ENCODE measurements around the gene CTBP2.

The CTBP2 gene

DNA sequence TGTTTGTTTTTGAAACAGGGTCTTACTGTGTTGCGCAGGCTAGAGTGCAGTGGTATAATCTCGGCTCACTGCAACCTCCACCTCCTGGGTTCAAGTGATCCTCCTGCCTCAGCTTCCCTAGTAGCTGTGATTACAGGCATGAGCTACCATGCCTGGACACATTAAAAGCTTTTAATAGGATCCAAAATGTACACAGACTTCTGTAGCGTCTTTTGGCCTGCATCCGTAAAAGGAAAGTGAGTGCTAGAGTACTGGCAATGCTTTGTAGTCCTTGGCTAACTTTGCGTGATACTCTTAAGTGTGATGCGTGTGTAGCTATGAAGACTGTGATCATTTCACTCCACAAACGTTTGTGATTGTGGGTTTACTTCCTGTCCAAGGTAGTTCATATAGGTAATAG, 205.1 kb downstream of the CTBP2 start:
- DNase-seq: no peak

DNA sequence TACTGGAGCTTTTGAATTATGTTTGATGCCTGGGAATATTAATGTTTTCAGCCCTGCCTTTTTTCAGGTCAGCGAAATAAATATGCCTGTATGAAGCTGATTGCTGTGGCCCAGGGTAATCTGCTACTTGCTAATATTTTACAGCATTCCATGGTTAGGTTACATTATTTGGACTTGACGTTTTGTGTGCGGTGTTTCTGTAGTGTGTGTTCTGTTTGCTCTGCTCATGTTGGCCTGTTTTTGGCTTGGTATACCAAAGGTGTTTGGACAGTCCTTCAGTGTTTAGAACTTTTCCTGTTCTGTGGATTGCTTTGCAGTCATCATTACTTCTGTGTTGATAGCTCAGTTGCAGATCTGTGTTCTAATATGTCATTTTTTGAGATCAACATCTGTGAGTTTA, 206.9 kb downstream of the CTBP2 start:
- no peak for DNase-seq

- no peak for DNase-seq
Observed at GRCh38 chr10:124952123-124952522, 208.2 kb downstream of the CTBP2 start.

GRCh38 chr10:124949543-124949942, 210.8 kb downstream of the CTBP2 start:
- no peak for DNase-seq

DNA sequence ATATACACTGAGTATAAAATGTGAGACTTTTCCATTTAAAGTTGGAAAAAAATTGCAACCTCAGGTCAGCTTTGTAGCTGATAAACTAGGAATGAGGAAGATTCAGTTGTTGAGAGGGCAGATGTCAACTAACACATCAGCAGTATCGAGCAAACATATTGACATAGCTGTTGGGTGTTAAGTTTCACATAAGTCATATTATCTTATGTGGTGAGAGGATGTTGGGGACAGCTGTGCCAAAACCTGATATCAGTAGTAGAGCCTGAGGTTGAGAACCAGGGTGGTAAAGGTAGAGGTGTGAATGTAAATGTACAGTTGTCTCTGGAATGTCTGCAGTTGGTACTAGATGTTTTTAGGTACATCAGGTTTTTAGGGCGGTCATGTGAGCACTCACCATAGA, 213.4 kb downstream of the CTBP2 start:
- DNase-seq: no peak

DNA sequence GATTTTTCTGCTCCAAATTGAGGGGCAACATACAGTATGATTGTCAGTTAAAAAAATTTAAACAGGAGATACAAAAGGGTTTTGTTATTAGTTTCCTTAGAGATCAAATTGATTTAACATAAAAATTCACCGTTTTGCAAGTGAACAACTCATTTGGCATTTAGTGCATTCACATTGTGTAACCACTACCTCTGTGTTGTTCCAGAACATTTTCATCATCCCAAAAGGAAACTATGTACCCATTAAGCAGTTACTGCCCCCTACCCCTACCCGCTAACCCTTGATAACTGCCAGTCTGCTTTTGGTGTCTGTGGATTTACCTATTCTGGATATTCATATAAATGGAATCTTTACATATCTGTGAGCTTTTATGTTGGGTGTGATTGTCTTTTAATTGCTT, 215.4 kb downstream of the CTBP2 start:
- no peak for DNase-seq

GRCh38 chr10:124943301-124944092, 216.9 kb downstream of the CTBP2 start:
- DNase-seq: no peak

GRCh38 chr10:124942317-124943169, 217.8 kb downstream of the CTBP2 start:
- DNase-seq: no peak

DNA sequence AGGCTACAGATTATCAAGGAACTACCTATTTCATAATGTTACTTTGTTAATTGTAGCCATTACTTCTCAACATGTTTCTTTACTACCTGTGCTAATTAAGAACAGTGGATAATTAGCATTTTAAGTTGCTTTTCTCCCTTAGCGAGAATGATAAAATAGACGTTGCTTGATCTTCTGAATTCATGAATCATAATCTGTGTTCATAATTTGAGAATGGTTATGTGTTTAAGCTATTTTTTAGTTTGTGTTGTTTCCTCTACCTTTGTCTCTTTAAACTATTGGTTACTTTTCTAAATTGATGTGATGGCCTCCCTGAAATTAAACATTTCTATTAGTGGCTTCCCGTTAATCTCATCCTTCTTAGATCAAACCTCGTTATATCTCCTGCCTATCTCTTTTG, 218.5 kb downstream of the CTBP2 start, which contains the start of gene ZRANB1:
Gene ZRANB1 (plus strand): TSS at position 301 of the 400 bp plus-strand sequence. CDS start 371 bp downstream, outside the sequence.
- DNase-seq: no peak

- no peak for DNase-seq
Observed at GRCh38 chr10:124939290-124939689, 221.1 kb downstream of the CTBP2 start.

DNA sequence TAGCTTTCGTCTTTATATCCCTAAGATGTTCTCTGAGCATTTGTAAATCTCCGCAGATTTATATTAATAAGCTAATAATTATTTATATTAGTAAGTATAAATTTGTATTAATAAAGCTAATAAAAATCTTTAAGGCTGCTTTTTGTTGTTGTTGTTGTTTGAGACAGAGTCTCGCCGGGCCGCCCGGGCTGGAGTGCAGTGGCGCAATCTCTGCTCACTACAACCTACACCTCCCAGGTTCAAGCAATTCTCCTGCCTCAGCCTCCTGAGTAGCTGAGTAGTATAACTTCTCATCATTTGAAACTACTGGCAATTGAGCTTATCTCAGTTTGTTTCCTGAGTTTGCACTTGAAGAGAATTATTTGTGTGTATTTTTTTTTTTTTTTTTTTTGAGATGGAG, 223.6 kb downstream of the CTBP2 start:
- no peak for DNase-seq

- no peak for DNase-seq
Observed at GRCh38 chr10:124935946-124936345, 224.4 kb downstream of the CTBP2 start.
